ENCODE data around the gene FOXP1.

FOXP1 gene

GRCh38 chr3:71041371-71041770 is 542.2 kb downstream of the FOXP1 start:
- no peaks in the 10 kb centered on the region for H3K79me2 ChIP-seq (ENCODE audit: insufficient read depth, low read length)
- peaks cover 3% of the 10 kb centered on the region; the same call in 1 of the 2 replicates for H3K36me3 ChIP-seq (ENCODE audit: low read length)
- H3K4me3 ChIP-seq (ENCODE audit: insufficient read depth, low read length, poor library complexity, severe bottlenecking) = no peak overlapping the region

GRCh38 chr3:71039332-71039731 is 544.2 kb downstream of the FOXP1 start:
- H3K4me3 ChIP-seq (ENCODE audit: insufficient read depth, low read length, poor library complexity, severe bottlenecking) = no peak overlapping the region
- H3K4me2 ChIP-seq (ENCODE audit: low read depth, low read length, poor library complexity, severe bottlenecking) = no peak overlapping the region
- H3K9me2 ChIP-seq (replicated peaks; ENCODE audit: insufficient read depth, low read length) = no peaks in the 10 kb centered on the region
- no peak overlapping the region for H3K27ac ChIP-seq (ENCODE audit: low read depth, low read length)
- peaks cover 3% of the 10 kb centered on the region; the same call in 1 of the 2 replicates for H3K36me3 ChIP-seq (ENCODE audit: low read length)
- H3K9ac ChIP-seq (ENCODE audit: low read length) = no peak overlapping the region
- no peaks in the 10 kb centered on the region for H3K9me3 ChIP-seq (ENCODE audit: insufficient read depth, low read length)
- no peaks in the 10 kb centered on the region for H3F3A ChIP-seq (ENCODE audit: insufficient read depth)
- no peak overlapping the region for H2AFZ ChIP-seq (ENCODE audit: low read depth, low read length, severe bottlenecking)
- TF ChIP-seq CTCF (IDR thresholded peaks at IDR 0.05; ENCODE audit: insufficient read depth, low read length, poor library complexity, severe bottlenecking) = no peak
- no peak for TF ChIP-seq EZH2phosphoT487 (conservative IDR thresholded peaks at IDR 0.05; ENCODE audit: low read length)
- no peaks in the 10 kb centered on the region for H4K20me1 ChIP-seq (ENCODE audit: low read depth, low read length)
- H3K79me2 ChIP-seq (ENCODE audit: insufficient read depth, low read length) = no peaks in the 10 kb centered on the region
- no peaks in the 10 kb centered on the region for H3K27me3 ChIP-seq (ENCODE audit: low read length)

More at GRCh38 chr3:71041371-71041770, 542.2 kb downstream of the FOXP1 start:
- no peaks in the 10 kb centered on the region for H3K27me3 ChIP-seq (ENCODE audit: low read length)
- no peak overlapping the region for H3K9ac ChIP-seq (ENCODE audit: low read length)
- H3F3A ChIP-seq (ENCODE audit: insufficient read depth) = no peaks in the 10 kb centered on the region
- no peaks in the 10 kb centered on the region for H4K20me1 ChIP-seq (ENCODE audit: low read depth, low read length)
- no peak for TF ChIP-seq CTCF (IDR thresholded peaks at IDR 0.05; ENCODE audit: insufficient read depth, low read length, poor library complexity, severe bottlenecking)
- no peak for TF ChIP-seq EZH2phosphoT487 (conservative IDR thresholded peaks at IDR 0.05; ENCODE audit: low read length)
- no peak overlapping the region for H3K27ac ChIP-seq (ENCODE audit: low read depth, low read length)
- H3K4me2 ChIP-seq (ENCODE audit: low read depth, low read length, poor library complexity, severe bottlenecking) = no peak overlapping the region
- H3K9me3 ChIP-seq (ENCODE audit: insufficient read depth, low read length) = no peaks in the 10 kb centered on the region
- H3K9me2 ChIP-seq (replicated peaks; ENCODE audit: insufficient read depth, low read length) = no peaks in the 10 kb centered on the region
- no peak overlapping the region for H2AFZ ChIP-seq (ENCODE audit: low read depth, low read length, severe bottlenecking)

- Histone ChIP-seq H3K4me2 (ENCODE audit: low read depth, low read length, poor library complexity, severe bottlenecking) (no peak overlapping the region), H3K27ac (ENCODE audit: low read depth, low read length) (no peak overlapping the region), H3K9me3 (ENCODE audit: insufficient read depth, low read length) (no peaks in the 10 kb centered on the region), H3K27me3 (ENCODE audit: low read length) (no peaks in the 10 kb centered on the region), H3K4me3 (ENCODE audit: insufficient read depth, low read length, poor library complexity, severe bottlenecking) (no peak overlapping the region), H4K20me1 (ENCODE audit: low read depth, low read length) (no peaks in the 10 kb centered on the region), H3F3A (ENCODE audit: insufficient read depth) (no peaks in the 10 kb centered on the region), H3K36me3 (ENCODE audit: low read length) (peaks cover 3% of the 10 kb centered on the region; the same call in 1 of the 2 replicates), H3K9me2 (replicated peaks; ENCODE audit: insufficient read depth, low read length) (no peaks in the 10 kb centered on the region), H3K79me2 (ENCODE audit: insufficient read depth, low read length) (no peaks in the 10 kb centered on the region), H2AFZ (ENCODE audit: low read depth, low read length, severe bottlenecking) (no peak overlapping the region), H3K9ac (ENCODE audit: low read length) (no peak overlapping the region)
- TF ChIP-seq CTCF (IDR thresholded peaks at IDR 0.05; ENCODE audit: insufficient read depth, low read length, poor library complexity, severe bottlenecking) (no peak), EZH2phosphoT487 (conservative IDR thresholded peaks at IDR 0.05; ENCODE audit: low read length) (no peak)
Measured at GRCh38 chr3:71037775-71038174, 545.8 kb downstream of the FOXP1 start.

Measured in SU-DHL-6 (cell line).